ENCODE results near the gene MAN2B2.

MAN2B2 gene

GRCh38 chr4:6548201-6548881 is 26.6 kb upstream of the MAN2B2 start (continued):
- TF ChIP-seq POU6F1 (CRISPR knock-in tag; IDR thresholded peaks at IDR 0.05; ENCODE audit: borderline replicate concordance, low read depth), result no peak

GRCh38 chr4:6548882-6549230 is 26.1 kb upstream of the MAN2B2 start:
- no peak for TF ChIP-seq CSDC2 (CRISPR knock-in tag; IDR thresholded peaks at IDR 0.05)
- no peak; the same call in 2 of the 3 replicates for ATAC-seq

- ATAC-seq, result no peak
- TF ChIP-seq TSHZ2 (CRISPR knock-in tag; IDR thresholded peaks at IDR 0.05) (no peak), ZFP30 (CRISPR knock-in tag; IDR thresholded peaks at IDR 0.05) (no peak), PPARA (CRISPR knock-in tag; IDR thresholded peaks at IDR 0.05; ENCODE audit: borderline replicate concordance) (no peak), ESRRG (CRISPR knock-in tag; IDR thresholded peaks at IDR 0.05) (no peak), BACH2 (CRISPR knock-in tag; IDR thresholded peaks at IDR 0.05; ENCODE audit: borderline replicate concordance) (no peak), CSRNP3 (CRISPR knock-in tag; IDR thresholded peaks at IDR 0.05) (no peak), CSDC2 (CRISPR knock-in tag; IDR thresholded peaks at IDR 0.05) (no peak)
These were observed 25.5 kb upstream of the MAN2B2 start for GRCh38 chr4:6549445-6549844.

- no peak for ATAC-seq
- TF ChIP-seq PPARA (CRISPR knock-in tag; IDR thresholded peaks at IDR 0.05; ENCODE audit: borderline replicate concordance), result no peak
- TF ChIP-seq ZFP30 (CRISPR knock-in tag; IDR thresholded peaks at IDR 0.05), result no peak
- TF ChIP-seq ISL1 (CRISPR knock-in tag; IDR thresholded peaks at IDR 0.05), result no peak
- TF ChIP-seq OSR1 (CRISPR knock-in tag; IDR thresholded peaks at IDR 0.05), result no peak
- TF ChIP-seq CSDC2 (CRISPR knock-in tag; IDR thresholded peaks at IDR 0.05), result no peak
- no peak for TF ChIP-seq RARB (CRISPR knock-in tag; IDR thresholded peaks at IDR 0.05)
These were observed 24.9 kb upstream of the MAN2B2 start for GRCh38 chr4:6549890-6550620.

GRCh38 chr4:6550821-6551220 is 24.2 kb upstream of the MAN2B2 start:
- TF ChIP-seq ZFP30 (CRISPR knock-in tag; IDR thresholded peaks at IDR 0.05) (no peak), TSHZ2 (CRISPR knock-in tag; IDR thresholded peaks at IDR 0.05) (no peak), OSR1 (CRISPR knock-in tag; IDR thresholded peaks at IDR 0.05) (no peak), TCF4 (CRISPR knock-in tag; IDR thresholded peaks at IDR 0.05; ENCODE audit: borderline replicate concordance) (no peak), ISL1 (CRISPR knock-in tag; IDR thresholded peaks at IDR 0.05) (no peak)
- no peak for ATAC-seq

- TF ChIP-seq TCF4 (CRISPR knock-in tag; IDR thresholded peaks at IDR 0.05; ENCODE audit: borderline replicate concordance) (no peak), ZNF8 (CRISPR knock-in tag; IDR thresholded peaks at IDR 0.05) (no peak), ARNTL (CRISPR knock-in tag; IDR thresholded peaks at IDR 0.05; ENCODE audit: borderline replicate concordance, low read depth) (no peak), PATZ1 (CRISPR knock-in tag; IDR thresholded peaks at IDR 0.05; ENCODE audit: borderline replicate concordance) (no peak)
These were observed 23.3 kb upstream of the MAN2B2 start for GRCh38 chr4:6551660-6552059.

More at GRCh38 chr4:6551660-6552059, 23.3 kb upstream of the MAN2B2 start:
- ATAC-seq, result no peak

Measured in SK-N-SH treated with all-trans-retinoic acid at 6 μM for 48 hours (cell line).